Kidney (tissue), 14 donors: ENCODE results near the gene RTF1. TPM values are rescaled to one million over a fixed set of nuclear protein-coding genes. Genes with fewer than 3 reads are reported as not detected.

Source experiments
- DNase-seq, 5 donors: peaks; one replicate each; pipeline ENCODE4 v3.0.0-alpha.2; 2013 to 2020
- FAIRE-seq: peaks from 2 replicates; lab custom pipeline; 2012; peaks lifted over from hg19 to GRCh38; lab: Jason Lieb, UNC
- H3K27ac ChIP-seq, 2 donors: one replicate each; pipeline ENCODE4 v1.7.0; 2013; ENCODE audit warnings: low read depth in 2 of 2, low read length in 2 of 2, inconsistent platforms in 1 of 2
- H3K27me3 ChIP-seq: one replicate; pipeline ENCODE4 v1.7.1; 2013; ENCODE audit warnings: low read length, inconsistent platforms; ENCODE audit not compliant: control insufficient read depth, insufficient read depth
- H3K36me3 ChIP-seq, 3 donors: one replicate each; pipeline versions ENCODE4 v1.7.0 to v1.7.1; 2013; ENCODE audit warnings: low read length in 3 of 3, control low read depth in 1 of 3, inconsistent platforms in 1 of 3; ENCODE audit not compliant: insufficient read depth in 3 of 3, control insufficient read depth in 2 of 3
- H3K4me1 ChIP-seq, 3 donors: one replicate each; pipeline versions ENCODE4 v1.7.0 to v1.7.1; 2013; ENCODE audit warnings: low read length in 3 of 3, inconsistent platforms in 1 of 3, low read depth in 1 of 3; ENCODE audit not compliant: control insufficient read depth in 2 of 3, insufficient read depth in 2 of 3
- H3K4me3 ChIP-seq, 3 donors: one replicate each; pipeline versions ENCODE4 v1.7.0 to v1.8.1; 2013; ENCODE audit warnings: low read length in 3 of 3, control low read depth in 1 of 3, inconsistent platforms in 1 of 3
- H3K9ac ChIP-seq, 3 donors: one replicate each; pipeline versions ENCODE4 v1.7.0 to v1.7.1; 2013; ENCODE audit warnings: low read length in 3 of 3, control low read depth in 1 of 3, inconsistent platforms in 1 of 3
- H3K9me3 ChIP-seq, 3 donors: one replicate each; pipeline versions ENCODE4 v1.7.0 to v1.7.1; 2013; ENCODE audit warnings: low read length in 3 of 3, control low read depth in 1 of 3, inconsistent platforms in 1 of 3; ENCODE audit not compliant: control insufficient read depth in 2 of 3, insufficient read depth in 1 of 3
- intact Hi-C: fragments of 100-400 bp; cut with DNase I; formaldehyde crosslinking; loops from one replicate; pipeline ENCODE4 v1.11.1; 2022
- polyA plus RNA-seq: library from polyadenylated mRNA; stranded (reverse); fragments of 350-450 nt; fragmentation: Illumina TruSeq; extraction: RNeasy Lipid Tissue Mini Kit (QIAGEN cat#74804); gene quantifications from one replicate; pipeline ENCODE4 v1.2.3, GENCODE V29; 2014; ENCODE audit warnings: low read depth, low replicate concordance; ENCODE audit not compliant: insufficient read depth
- total RNA-seq: library from RNA; stranded (reverse); fragmentation: NEBNext Ultra II Directional; extraction: Animal tissue kit (Norgen Biotek cat#: 25700); gene quantifications from one replicate; pipeline ENCODE4 v1.2.1, GENCODE V29; 2021
- TF ChIP-seq, protein P1 (sequence below): IDR thresholded peaks from 3 replicates; pipeline ENCODE4 v1.5.1; 2012; ENCODE audit warnings: mild to moderate bottlenecking, moderate library complexity, borderline replicate concordance; ENCODE audit not compliant: insufficient read depth; ENCODE audit errors: extremely low read depth
- donor health status: control.
- donor health status: control.
- donor health status: control.
- donor health status: control.
- donor health status: control.
- donor health status: DM: yes; HTN: yes; CAD: no.
- donor health status: Normal renal cell carcinoma (clear cell type).

Gene RTF1
- total and polyA plus RNA-seq, 2 donors from 2014 or later = 14.8 to 29.7 TPM

DNA sequence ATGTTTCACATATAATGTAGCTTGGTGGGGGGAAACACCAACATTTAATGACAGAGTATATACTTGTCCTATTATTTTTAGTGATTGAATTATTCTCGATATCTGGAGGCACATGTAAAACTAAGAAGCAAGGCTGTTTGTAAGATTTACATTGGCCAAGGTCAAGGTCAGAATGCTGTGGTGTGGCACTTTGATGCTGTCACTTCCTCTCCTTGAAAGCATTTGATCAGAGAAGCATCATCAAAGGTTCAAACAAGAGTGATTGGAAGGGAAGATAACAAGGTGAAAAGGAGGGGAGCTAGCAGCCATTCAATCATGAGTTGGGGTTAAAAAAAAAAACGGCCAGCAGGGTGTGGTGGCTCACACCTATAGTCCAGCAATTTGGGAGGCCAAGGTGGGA, 26.4 kb downstream of the RTF1 start:
- H3K4me1 ChIP-seq = no peaks in the 10 kb centered on the region
- TF ChIP-seq, protein P1, sequence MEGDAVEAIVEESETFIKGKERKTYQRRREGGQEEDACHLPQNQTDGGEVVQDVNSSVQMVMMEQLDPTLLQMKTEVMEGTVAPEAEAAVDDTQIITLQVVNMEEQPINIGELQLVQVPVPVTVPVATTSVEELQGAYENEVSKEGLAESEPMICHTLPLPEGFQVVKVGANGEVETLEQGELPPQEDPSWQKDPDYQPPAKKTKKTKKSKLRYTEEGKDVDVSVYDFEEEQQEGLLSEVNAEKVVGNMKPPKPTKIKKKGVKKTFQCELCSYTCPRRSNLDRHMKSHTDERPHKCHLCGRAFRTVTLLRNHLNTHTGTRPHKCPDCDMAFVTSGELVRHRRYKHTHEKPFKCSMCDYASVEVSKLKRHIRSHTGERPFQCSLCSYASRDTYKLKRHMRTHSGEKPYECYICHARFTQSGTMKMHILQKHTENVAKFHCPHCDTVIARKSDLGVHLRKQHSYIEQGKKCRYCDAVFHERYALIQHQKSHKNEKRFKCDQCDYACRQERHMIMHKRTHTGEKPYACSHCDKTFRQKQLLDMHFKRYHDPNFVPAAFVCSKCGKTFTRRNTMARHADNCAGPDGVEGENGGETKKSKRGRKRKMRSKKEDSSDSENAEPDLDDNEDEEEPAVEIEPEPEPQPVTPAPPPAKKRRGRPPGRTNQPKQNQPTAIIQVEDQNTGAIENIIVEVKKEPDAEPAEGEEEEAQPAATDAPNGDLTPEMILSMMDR = no peak
- intact Hi-C loops = no loop called here
- no peaks in the 10 kb centered on the region for H3K9me3 ChIP-seq
- H3K36me3 ChIP-seq = peaks cover 3 to 6% (median 3%) of the 10 kb centered on the region in 3 donors
- DNase-seq (no peak), FAIRE-seq (no peak)
- no peak overlapping the region for H3K9ac ChIP-seq
- no peak overlapping the region for H3K4me3 ChIP-seq
- no peak overlapping the region for H3K27ac ChIP-seq
- no peaks in the 10 kb centered on the region for H3K27me3 ChIP-seq

DNA sequence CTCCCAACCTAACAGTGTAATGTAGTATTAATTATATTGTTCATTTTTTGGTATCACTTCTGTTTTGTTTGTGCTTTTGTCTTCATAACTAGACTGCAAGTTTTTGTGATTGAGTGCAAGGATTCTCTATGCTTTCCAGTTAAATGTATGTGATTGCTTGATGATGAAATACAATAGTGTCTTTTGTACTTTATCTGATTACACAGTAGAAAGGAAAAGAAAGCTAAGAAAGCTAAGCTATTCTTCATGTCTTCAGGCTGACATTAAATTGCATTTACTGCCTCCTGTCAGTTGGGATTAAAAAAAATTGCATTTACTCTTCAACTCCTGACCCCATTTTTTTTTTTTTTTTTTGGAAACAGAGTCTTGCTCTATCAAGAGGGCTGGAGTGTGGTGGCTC, 28.5 kb downstream of the RTF1 start:
- Histone ChIP-seq H3K27ac (no peak overlapping the region), H3K9ac (no peak overlapping the region), H3K27me3 (no peaks in the 10 kb centered on the region), H3K36me3 (peaks cover 3 to 6% (median 3%) of the 10 kb centered on the region in 3 donors), H3K9me3 (no peaks in the 10 kb centered on the region), H3K4me1 (no peaks in the 10 kb centered on the region), H3K4me3 (no peak overlapping the region)
- no peak for DNase-seq
- no peak for FAIRE-seq
- TF ChIP-seq, protein P1 = no peak
- intact Hi-C loops = no loop called here

DNA sequence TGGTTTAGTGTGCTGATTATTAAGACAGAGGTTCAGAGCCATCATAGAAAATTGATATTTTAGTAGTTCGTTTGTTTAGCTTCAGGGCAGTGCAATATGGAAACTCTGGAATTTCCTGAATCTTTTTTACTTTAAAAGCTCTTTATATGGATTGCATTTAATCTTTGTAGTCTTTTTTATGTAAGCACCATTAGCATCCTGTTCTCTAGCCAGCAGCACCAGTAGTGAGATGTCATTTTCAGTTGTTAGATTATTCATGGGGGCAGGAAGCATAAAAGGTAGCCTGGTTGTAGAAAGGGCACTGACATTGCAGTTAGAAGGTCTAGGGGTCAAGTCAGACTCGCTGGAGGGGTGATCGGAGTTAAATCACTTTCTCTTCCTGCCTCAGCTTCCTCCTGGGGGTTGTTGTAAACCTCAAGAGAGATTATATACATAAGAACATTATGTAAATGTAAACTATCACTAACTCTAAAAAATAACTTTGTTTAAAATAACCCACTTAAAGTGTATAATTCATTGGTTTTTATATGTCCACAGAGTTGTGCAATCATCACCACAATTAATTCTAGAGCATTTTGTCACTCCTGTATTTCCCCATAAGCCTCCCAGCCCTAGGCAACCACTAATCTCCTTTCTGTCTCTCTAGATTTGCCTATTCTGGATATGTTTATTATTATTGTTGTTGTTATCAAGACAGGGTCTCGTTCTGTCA, 45.3 kb downstream of the RTF1 start:
- FAIRE-seq = no peak
- Histone ChIP-seq H3K27me3 (no peaks in the 10 kb centered on the region), H3K4me3 (no peak overlapping the region), H3K36me3 (peaks cover 11 to 28% (median 12%) of the 10 kb centered on the region in 3 donors), H3K27ac (no peak overlapping the region), H3K4me1 (no peaks in the 10 kb centered on the region), H3K9me3 (no peaks in the 10 kb centered on the region), H3K9ac (no peak overlapping the region)
- intact Hi-C loops = no loop called here
- TF ChIP-seq, protein P1 = no peak
- DNase-seq = no peak
